Neural cell (in vitro differentiated cells): ENCODE measurements around the gene SKIDA1.

ENCODE experiments used
- EZH2 ChIP-seq: fragments of 200-600, 300-800 bp; shearing (Covaris generic), sonication (generic); IDR thresholded peaks from 2 replicates; pipeline ENCODE4 v1.6.1; 2014; ENCODE audit warnings: antibody characterized with exemption, low read length, borderline replicate concordance, mild to moderate bottlenecking; ENCODE audit not compliant: insufficient read depth, poor library complexity, severe bottlenecking
- RAD21 ChIP-seq: fragments of 450-650 bp; conservative IDR thresholded peaks from 2 replicates; pipeline ENCODE4 v1.6.1; 2014; ENCODE audit warnings: antibody characterized with exemption, mild to moderate bottlenecking, moderate library complexity

DNA sequence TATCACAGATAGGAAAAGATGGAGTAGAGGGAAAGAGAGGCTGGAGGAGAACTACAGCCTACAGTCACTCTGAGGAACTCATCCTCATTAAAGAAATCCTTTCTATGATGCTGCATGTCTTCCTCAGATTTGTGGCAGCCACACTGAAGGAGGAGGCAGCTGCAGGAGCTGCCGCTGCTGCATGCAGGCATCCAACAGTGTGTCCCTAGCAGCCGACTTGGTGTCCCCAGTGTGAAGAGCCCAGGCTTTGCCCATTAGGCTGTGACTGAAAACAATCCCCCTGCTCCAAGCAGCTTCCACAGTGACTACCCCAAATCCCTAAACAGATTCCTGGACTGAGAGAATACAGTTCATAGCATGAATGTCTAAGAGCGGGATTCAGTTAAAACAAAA, 23.1 kb downstream of the SKIDA1 start:
- TF ChIP-seq EZH2: no peak
- no peak for TF ChIP-seq RAD21
